ENCODE results near the gene LARGE1. TPM values are rescaled to one million over a fixed set of nuclear protein-coding genes. Genes with fewer than 3 reads are reported as not detected.

LARGE1 gene
- total RNA-seq, 1 donor from 2014 or later, result 0.89 TPM

- H3K9me3 Mint-ChIP-seq, result peaks cover 7% of the 10 kb centered on the region
Observed at GRCh38 chr22:33908171-33909074, 11.9 kb downstream of the LARGE1 start.

DNA sequence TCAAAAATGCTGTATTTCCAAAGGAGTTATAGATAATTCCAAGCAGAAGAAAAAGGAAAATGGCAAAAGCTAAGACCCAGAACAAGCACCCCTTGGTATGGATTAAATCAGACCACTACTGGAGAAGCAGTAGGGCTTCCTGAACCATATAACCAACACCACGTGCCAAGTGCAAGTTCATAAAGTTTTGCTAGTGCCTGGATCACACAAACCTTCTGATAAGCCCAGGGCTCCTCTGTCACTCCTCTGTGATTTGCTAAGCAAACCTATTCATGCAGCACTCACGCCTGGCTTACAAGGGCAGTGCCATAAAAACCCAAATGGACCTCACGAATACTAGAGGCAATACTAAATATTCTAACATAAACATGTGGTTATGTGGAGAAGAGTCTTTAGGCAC, 13.3 kb downstream of the LARGE1 start:
- no peak for DNase-seq (ENCODE audit: low spot score)
- Mint-ChIP-seq H3K27ac (no peak overlapping the region), H3K4me3 (ENCODE audit: low read depth) (no peak overlapping the region), H3K4me1 (ENCODE audit: low read depth) (no peaks in the 10 kb centered on the region), H3K27me3 (ENCODE audit: low read depth) (no peaks in the 10 kb centered on the region), H3K9me3 (peaks cover 7% of the 10 kb centered on the region), H3K36me3 (ENCODE audit: low read depth) (no peaks in the 10 kb centered on the region)
- intact Hi-C loops (cut with micrococcal nuclease), result no loop called here

More at GRCh38 chr22:33908171-33909074, 11.9 kb downstream of the LARGE1 start:
- Mint-ChIP-seq H3K27me3 (ENCODE audit: low read depth) (no peaks in the 10 kb centered on the region), H3K36me3 (ENCODE audit: low read depth) (no peaks in the 10 kb centered on the region), H3K4me3 (ENCODE audit: low read depth) (no peak overlapping the region), H3K4me1 (ENCODE audit: low read depth) (no peaks in the 10 kb centered on the region), H3K27ac (no peak overlapping the region)
- DNase-seq (ENCODE audit: low spot score), result no peak
- intact Hi-C loops (cut with micrococcal nuclease), result no loop called here

- Mint-ChIP-seq H3K36me3 (ENCODE audit: low read depth) (no peaks in the 10 kb centered on the region), H3K9me3 (peaks cover 7% of the 10 kb centered on the region), H3K4me1 (ENCODE audit: low read depth) (no peaks in the 10 kb centered on the region), H3K4me3 (ENCODE audit: low read depth) (no peak overlapping the region), H3K27me3 (ENCODE audit: low read depth) (no peaks in the 10 kb centered on the region), H3K27ac (no peak overlapping the region)
- intact Hi-C loops (cut with micrococcal nuclease), result no loop called here
- DNase-seq (ENCODE audit: low spot score), result no peak
Observed at GRCh38 chr22:33906475-33906874, 13.8 kb downstream of the LARGE1 start.

DNA sequence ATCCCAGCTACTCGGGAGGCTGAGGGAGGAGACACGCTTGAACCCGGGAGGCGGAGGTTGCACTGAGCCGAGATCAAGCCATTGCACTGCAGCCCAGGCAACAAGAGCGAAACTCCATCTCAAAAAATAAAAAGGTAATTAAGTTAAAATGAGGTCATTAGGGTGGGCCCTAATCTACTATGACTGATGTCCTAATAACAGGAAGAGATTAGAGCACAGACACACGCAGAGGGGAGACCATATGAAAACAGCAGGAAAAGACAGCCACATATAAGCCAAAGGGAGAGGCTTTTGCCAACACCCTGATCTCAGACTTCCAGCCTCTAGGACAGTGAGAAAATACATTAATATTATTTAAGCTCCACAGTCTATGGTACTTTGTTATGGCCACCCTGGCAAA, 17.3 kb downstream of the LARGE1 start:
- Mint-ChIP-seq H3K27ac (no peak overlapping the region), H3K36me3 (ENCODE audit: low read depth) (no peaks in the 10 kb centered on the region), H3K4me3 (ENCODE audit: low read depth) (no peak overlapping the region), H3K27me3 (ENCODE audit: low read depth) (no peaks in the 10 kb centered on the region), H3K9me3 (peaks cover 7% of the 10 kb centered on the region), H3K4me1 (ENCODE audit: low read depth) (no peaks in the 10 kb centered on the region)
- DNase-seq (ENCODE audit: low spot score), result no peak
- intact Hi-C loops (cut with micrococcal nuclease), result no loop called here

DNA sequence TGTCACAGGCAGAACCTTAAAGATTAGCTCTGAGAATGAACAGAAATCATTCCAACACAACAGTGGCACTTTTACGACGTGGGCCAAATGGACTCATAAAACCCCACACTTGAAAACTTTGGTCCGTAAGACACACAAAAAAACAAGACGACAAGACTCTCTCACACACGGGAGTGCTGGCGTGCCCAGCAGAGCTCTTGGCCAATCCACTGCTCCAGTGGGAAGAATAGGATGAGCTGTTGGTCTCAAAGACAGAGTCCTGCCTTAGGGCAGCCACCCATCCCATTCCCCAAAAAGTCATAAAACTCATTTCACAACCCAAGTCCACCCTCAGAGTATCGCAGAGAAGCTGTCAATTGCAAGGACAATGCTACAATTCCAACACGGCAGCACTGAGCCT, 18.2 kb downstream of the LARGE1 start:
- Mint-ChIP-seq H3K36me3 (ENCODE audit: low read depth) (no peaks in the 10 kb centered on the region), H3K27ac (no peak overlapping the region), H3K27me3 (ENCODE audit: low read depth) (no peaks in the 10 kb centered on the region), H3K9me3 (peaks cover 7% of the 10 kb centered on the region), H3K4me1 (ENCODE audit: low read depth) (no peaks in the 10 kb centered on the region), H3K4me3 (ENCODE audit: low read depth) (no peak overlapping the region)
- no peak for DNase-seq (ENCODE audit: low spot score)
- intact Hi-C loops (cut with micrococcal nuclease), result no loop called here

- DNase-seq (ENCODE audit: low spot score), result no peak
Observed at GRCh38 chr22:33898121-33898520, 22.2 kb downstream of the LARGE1 start.

GRCh38 chr22:33897448-33897835, 22.8 kb downstream of the LARGE1 start:
- H3K4me3 Mint-ChIP-seq (ENCODE audit: low read depth), result no peak overlapping the region
- H3K36me3 Mint-ChIP-seq (ENCODE audit: low read depth), result no peaks in the 10 kb centered on the region
- no peaks in the 10 kb centered on the region for H3K4me1 Mint-ChIP-seq (ENCODE audit: low read depth)
- peaks cover 24% of the 10 kb centered on the region for H3K9me3 Mint-ChIP-seq
- intact Hi-C loops (cut with micrococcal nuclease), result no loop called here
- H3K27me3 Mint-ChIP-seq (ENCODE audit: low read depth), result no peaks in the 10 kb centered on the region
- H3K27ac Mint-ChIP-seq, result no peak overlapping the region
- no peak for DNase-seq (ENCODE audit: low spot score)

More at GRCh38 chr22:33898121-33898520, 22.2 kb downstream of the LARGE1 start:
- intact Hi-C loops (cut with micrococcal nuclease), result no loop called here
- Mint-ChIP-seq H3K27me3 (ENCODE audit: low read depth) (no peaks in the 10 kb centered on the region), H3K4me3 (ENCODE audit: low read depth) (no peak overlapping the region), H3K9me3 (peaks cover 20% of the 10 kb centered on the region), H3K4me1 (ENCODE audit: low read depth) (no peaks in the 10 kb centered on the region), H3K36me3 (ENCODE audit: low read depth) (no peaks in the 10 kb centered on the region), H3K27ac (no peak overlapping the region)

GRCh38 chr22:33896575-33897447, 23.5 kb downstream of the LARGE1 start:
- H3K27me3 Mint-ChIP-seq (ENCODE audit: low read depth), result no peaks in the 10 kb centered on the region
- H3K9me3 Mint-ChIP-seq, result peaks cover 28% of the 10 kb centered on the region
- no peaks in the 10 kb centered on the region for H3K4me1 Mint-ChIP-seq (ENCODE audit: low read depth)
- H3K36me3 Mint-ChIP-seq (ENCODE audit: low read depth), result no peaks in the 10 kb centered on the region
- H3K4me3 Mint-ChIP-seq (ENCODE audit: low read depth), result no peak overlapping the region
- intact Hi-C loops (cut with micrococcal nuclease), result no loop called here
- no peak overlapping the region for H3K27ac Mint-ChIP-seq
- no peak for DNase-seq (ENCODE audit: low spot score)

- no peak for DNase-seq (ENCODE audit: low spot score)
- Mint-ChIP-seq H3K27ac (no peak overlapping the region), H3K27me3 (ENCODE audit: low read depth) (no peaks in the 10 kb centered on the region), H3K36me3 (ENCODE audit: low read depth) (no peaks in the 10 kb centered on the region), H3K4me1 (ENCODE audit: low read depth) (no peaks in the 10 kb centered on the region), H3K9me3 (peaks cover 28% of the 10 kb centered on the region), H3K4me3 (ENCODE audit: low read depth) (no peak overlapping the region)
- intact Hi-C loops (cut with micrococcal nuclease), result no loop called here
Observed at GRCh38 chr22:33896154-33896553, 24.1 kb downstream of the LARGE1 start.

GRCh38 chr22:33895444-33895843, 24.8 kb downstream of the LARGE1 start:
- Mint-ChIP-seq H3K27me3 (ENCODE audit: low read depth) (no peaks in the 10 kb centered on the region), H3K9me3 (peaks cover 27% of the 10 kb centered on the region), H3K27ac (no peak overlapping the region), H3K4me3 (ENCODE audit: low read depth) (no peak overlapping the region), H3K36me3 (ENCODE audit: low read depth) (no peaks in the 10 kb centered on the region), H3K4me1 (ENCODE audit: low read depth) (no peaks in the 10 kb centered on the region)
- DNase-seq (ENCODE audit: low spot score), result no peak
- intact Hi-C loops (cut with micrococcal nuclease), result no loop called here

- Mint-ChIP-seq H3K4me3 (ENCODE audit: low read depth) (no peak overlapping the region), H3K4me1 (ENCODE audit: low read depth) (no peaks in the 10 kb centered on the region)
Observed at GRCh38 chr22:33894515-33894914, 25.8 kb downstream of the LARGE1 start.

GRCh38 chr22:33894036-33894435, 26.2 kb downstream of the LARGE1 start:
- Mint-ChIP-seq H3K27me3 (ENCODE audit: low read depth) (no peaks in the 10 kb centered on the region), H3K27ac (no peak overlapping the region), H3K9me3 (peaks cover 27% of the 10 kb centered on the region), H3K36me3 (ENCODE audit: low read depth) (no peaks in the 10 kb centered on the region), H3K4me1 (ENCODE audit: low read depth) (no peaks in the 10 kb centered on the region), H3K4me3 (ENCODE audit: low read depth) (no peak overlapping the region)
- no peak for DNase-seq (ENCODE audit: low spot score)
- intact Hi-C loops (cut with micrococcal nuclease), result no loop called here

More at GRCh38 chr22:33894515-33894914, 25.8 kb downstream of the LARGE1 start:
- H3K9me3 Mint-ChIP-seq, result peaks cover 22% of the 10 kb centered on the region
- H3K36me3 Mint-ChIP-seq (ENCODE audit: low read depth), result no peaks in the 10 kb centered on the region
- no peak for DNase-seq (ENCODE audit: low spot score)
- no peak overlapping the region for H3K27ac Mint-ChIP-seq
- intact Hi-C loops (cut with micrococcal nuclease), result no loop called here
- no peaks in the 10 kb centered on the region for H3K27me3 Mint-ChIP-seq (ENCODE audit: low read depth)

- Mint-ChIP-seq H3K36me3 (ENCODE audit: low read depth) (no peaks in the 10 kb centered on the region), H3K4me3 (ENCODE audit: low read depth) (no peak overlapping the region), H3K9me3 (peaks cover 28% of the 10 kb centered on the region)
Observed at GRCh38 chr22:33893512-33893911, 26.8 kb downstream of the LARGE1 start.

More at GRCh38 chr22:33893512-33893911, 26.8 kb downstream of the LARGE1 start:
- H3K4me1 Mint-ChIP-seq (ENCODE audit: low read depth), result no peaks in the 10 kb centered on the region
- intact Hi-C loops (cut with micrococcal nuclease), result no loop called here
- DNase-seq (ENCODE audit: low spot score), result no peak
- H3K27me3 Mint-ChIP-seq (ENCODE audit: low read depth), result no peaks in the 10 kb centered on the region
- H3K27ac Mint-ChIP-seq, result no peak overlapping the region
